Right lobe of liver (tissue), 6 donors: ENCODE results near the gene TJP3. TPM values are rescaled to one million over a fixed set of nuclear protein-coding genes. Genes with fewer than 3 reads are reported as not detected.

Experiments used
- ATAC-seq, 4 donors: fragments of 200-7000 bp; cut with Tn5 transposase; one replicate each; pipeline ENCODE4 v1.9.1; 2020; ENCODE audit warnings: mild to moderate bottlenecking in 4 of 4, moderate library complexity in 4 of 4
- DNase-seq, 3 donors: peaks; one replicate each; pipeline ENCODE4 v3.0.0-alpha.2; 2020
- H3K27ac ChIP-seq, 3 donors: fragments of 200-600 bp; one replicate each; pipeline ENCODE4 v1.8.0; 2022
- H3K27me3 ChIP-seq, 2 donors: fragments of 200-600 bp; one replicate each; pipeline ENCODE4 v1.8.0; 2022
- H3K36me3 ChIP-seq, 4 donors: fragments of 200-600 bp; sonication (generic) in 1 of 4; one replicate each; pipeline versions ENCODE4 v1.5.1 to v1.8.0; 2017 to 2022; ENCODE audit warnings: control low read depth in 1 of 4
- H3K4me1 ChIP-seq, 4 donors: fragments of 200-600 bp; sonication (generic) in 1 of 4; one replicate each; pipeline versions ENCODE4 v1.5.1 to v1.8.0; 2017 to 2022; ENCODE audit warnings: control low read depth in 1 of 4
- H3K4me3 ChIP-seq, 3 donors: fragments of 200-600 bp; one replicate each; pipeline ENCODE4 v1.8.0; 2022
- H3K9me3 ChIP-seq, 4 donors: fragments of 200-600 bp; sonication (generic) in 1 of 4; one replicate each; pipeline versions ENCODE4 v1.5.1 to v1.8.0; 2017 to 2022; ENCODE audit warnings: control low read depth in 1 of 4
- POLR2A ChIP-seq: fragments of 450-650 bp; IDR thresholded peaks from one replicate; pipeline ENCODE4 v1.6.1; 2017; ENCODE audit warnings: antibody characterized with exemption, mild to moderate bottlenecking
- WGBS: methylation state at CpG from one replicate; pipeline ENCODE4 v1.1.6; 2018; ENCODE audit warnings: low coverage, low lambda C conversion rate; ENCODE audit not compliant: insufficient coverage; ENCODE audit errors: missing lambda C conversion rate; 5-methylcytosine and 5-hydroxymethylcytosine counted together
- intact Hi-C, 2 donors: fragments of 100-400 bp; cut with DNase I; formaldehyde crosslinking; loops; one replicate each; pipeline versions ENCODE4 v1.11.2 to v1.14.1; 2022
- total RNA-seq, 6 experiments: library from RNA; depleted of rRNA in 2 of 6; stranded (reverse); fragments of >200 nt in 2 of 6; fragmentation: NEBNext Ultra II Directional in 3 of 6; extraction: Animal tissue kit (Norgen Biotek cat#: 25700) in 3 of 6; gene quantifications; one replicate each; pipeline versions ENCODE4 v1.1.0 to v1.2.4, GENCODE V29; 2016 to 2023
- TF ChIP-seq, protein P1 (sequence below), 4 donors: fragments of 200-600 bp in 3 of 4; fragments of 450-650 bp in 1 of 4; IDR thresholded peaks; one replicate each; pipeline versions ENCODE4 v1.5.1 to v1.8.0; 2016 to 2022; ENCODE audit warnings: antibody characterized with exemption in 4 of 4, mild to moderate bottlenecking in 2 of 4
- donor health status: DM: no; HTN: yes; CAD: no.
- donor health status: DM: no; HTN: no; CAD: no.
- donor health status: DM: no; HTN: no; CAD: no.
- donor health status: DM: no; HTN: yes; CAD: no.
- donor health status: DM: no; HTN: yes; CAD: no.

TJP3 gene
- total RNA-seq, 6 experiments from 2014 or later = 7.9 to 27.0 (median 16.5) TPM

DNA sequence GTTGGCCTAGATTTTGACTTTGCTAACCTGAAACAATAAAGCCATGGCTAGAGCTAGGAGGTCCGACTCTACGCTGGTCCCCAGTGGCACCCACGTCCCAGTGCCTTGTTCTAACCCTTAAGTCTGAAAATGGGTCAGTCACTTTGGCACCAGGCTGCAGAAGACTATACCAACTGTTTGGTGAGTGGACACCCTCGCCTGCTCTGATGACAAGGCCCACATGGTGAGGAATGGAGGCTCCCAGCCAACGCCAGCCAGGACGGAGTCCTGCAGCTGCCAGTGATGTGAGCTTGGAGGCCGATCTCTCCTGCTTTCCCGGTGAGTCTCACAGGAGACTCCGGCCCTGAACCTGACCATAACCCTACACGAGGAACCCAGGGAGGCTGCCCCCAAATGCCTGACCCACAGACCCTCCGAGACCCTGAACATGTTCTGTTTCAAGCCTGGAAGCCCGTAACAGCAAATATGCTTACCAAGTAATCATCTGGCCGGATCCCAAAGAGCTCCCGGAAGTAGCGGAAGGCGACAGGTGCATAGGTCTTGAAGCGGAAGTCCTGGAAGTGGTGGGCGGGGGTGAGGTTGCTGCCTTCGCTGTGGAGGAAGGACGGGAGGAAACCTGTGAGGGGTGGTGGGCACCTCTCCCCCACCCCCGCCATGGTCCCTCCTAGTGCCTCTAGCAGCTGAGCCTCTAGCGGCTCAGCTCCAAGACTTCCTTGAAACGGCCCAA lies 47.5 kb upstream of the TJP3 start:
- no peaks in the 10 kb centered on the region for H3K27me3 ChIP-seq
- 77% methylated on average over 9 of the region's 23 CpGs for WGBS
- no peaks in the 10 kb centered on the region for H3K9me3 ChIP-seq
- intact Hi-C loops = no loop called here
- no peak overlapping the region for H3K4me3 ChIP-seq
- peaks cover 0 to 26% (median 10%) of the 10 kb centered on the region in 4 donors for H3K4me1 ChIP-seq
- H3K27ac ChIP-seq = no peak overlapping the region
- H3K36me3 ChIP-seq = no peaks in the 10 kb centered on the region
- DNase-seq (no peak), ATAC-seq (no peak)
- no peak for TF ChIP-seq POLR2A
- TF ChIP-seq, protein P1, sequence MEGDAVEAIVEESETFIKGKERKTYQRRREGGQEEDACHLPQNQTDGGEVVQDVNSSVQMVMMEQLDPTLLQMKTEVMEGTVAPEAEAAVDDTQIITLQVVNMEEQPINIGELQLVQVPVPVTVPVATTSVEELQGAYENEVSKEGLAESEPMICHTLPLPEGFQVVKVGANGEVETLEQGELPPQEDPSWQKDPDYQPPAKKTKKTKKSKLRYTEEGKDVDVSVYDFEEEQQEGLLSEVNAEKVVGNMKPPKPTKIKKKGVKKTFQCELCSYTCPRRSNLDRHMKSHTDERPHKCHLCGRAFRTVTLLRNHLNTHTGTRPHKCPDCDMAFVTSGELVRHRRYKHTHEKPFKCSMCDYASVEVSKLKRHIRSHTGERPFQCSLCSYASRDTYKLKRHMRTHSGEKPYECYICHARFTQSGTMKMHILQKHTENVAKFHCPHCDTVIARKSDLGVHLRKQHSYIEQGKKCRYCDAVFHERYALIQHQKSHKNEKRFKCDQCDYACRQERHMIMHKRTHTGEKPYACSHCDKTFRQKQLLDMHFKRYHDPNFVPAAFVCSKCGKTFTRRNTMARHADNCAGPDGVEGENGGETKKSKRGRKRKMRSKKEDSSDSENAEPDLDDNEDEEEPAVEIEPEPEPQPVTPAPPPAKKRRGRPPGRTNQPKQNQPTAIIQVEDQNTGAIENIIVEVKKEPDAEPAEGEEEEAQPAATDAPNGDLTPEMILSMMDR (IDR thresholded peaks at IDR 0.05) = no peak

DNA sequence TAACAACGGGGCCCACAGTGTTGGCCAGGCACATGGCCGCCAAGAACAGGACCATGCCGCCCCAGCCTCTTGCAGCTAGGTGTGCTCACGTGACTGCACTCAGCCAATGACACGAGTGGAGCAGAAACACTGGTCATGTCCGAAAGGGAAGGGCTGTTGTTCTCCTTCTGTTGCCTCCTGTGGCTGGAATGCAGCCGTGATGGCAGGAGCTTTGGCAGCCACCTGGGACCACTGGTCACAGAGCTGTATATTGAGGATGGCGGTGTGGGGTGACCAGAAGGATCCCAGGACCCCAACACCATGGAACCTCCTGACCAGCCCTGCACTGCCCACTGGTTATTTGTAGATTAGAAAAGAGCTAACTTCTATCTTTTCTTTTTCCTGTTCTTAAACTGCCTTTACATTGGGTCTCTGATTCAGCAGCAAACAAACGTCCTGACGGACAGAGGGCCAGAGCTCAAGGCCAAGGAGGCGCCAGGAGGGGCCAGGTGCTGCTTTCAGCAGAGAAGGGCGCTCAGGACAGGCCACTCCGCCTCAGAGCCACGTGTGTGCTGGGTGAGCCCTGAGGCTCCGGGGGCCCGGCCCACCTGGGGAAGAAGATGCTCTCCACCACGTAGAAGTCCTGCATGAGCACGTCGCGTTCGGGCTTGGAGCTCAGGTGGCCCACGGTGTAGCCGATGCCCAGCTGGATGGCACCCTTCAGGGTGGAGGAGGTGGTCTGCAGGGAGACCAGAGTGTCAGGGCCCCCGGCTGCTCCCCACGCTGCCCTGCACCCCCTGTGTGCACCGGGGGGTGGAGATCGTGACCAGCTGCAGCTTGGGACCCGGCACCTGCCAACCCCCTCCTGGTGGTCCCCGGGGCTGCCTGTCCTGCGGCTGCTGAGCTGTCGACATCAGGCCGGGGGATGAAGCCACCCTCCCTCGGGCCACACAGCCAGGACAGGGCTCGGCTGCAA lies 46.6 kb upstream of the TJP3 start:
- ATAC-seq = no peak
- intact Hi-C loops = no loop called here
- 95% methylated on average over 15 of the region's 34 CpGs for WGBS

DNA sequence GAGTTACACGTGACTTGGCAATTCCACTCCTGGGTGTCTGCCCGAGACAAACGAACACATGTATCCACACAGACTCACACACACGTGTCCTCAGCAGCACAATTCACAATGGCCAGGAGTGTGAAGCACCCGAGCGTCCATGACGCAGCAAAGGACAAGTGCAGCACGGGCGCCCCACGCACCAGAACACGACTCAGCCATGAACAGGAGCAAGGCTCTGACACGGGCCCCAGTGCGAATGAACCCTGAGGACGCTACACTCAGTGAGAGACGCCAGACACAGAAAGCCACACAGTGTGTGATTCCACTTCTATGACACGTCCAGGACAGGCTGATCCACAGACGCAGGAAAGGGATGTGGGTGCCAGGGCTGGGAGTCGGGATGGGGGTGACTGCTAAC lies 44.3 kb upstream of the TJP3 start:
- no peak overlapping the region for H3K4me3 ChIP-seq
- no peaks in the 10 kb centered on the region for H3K27me3 ChIP-seq
- intact Hi-C loops = no loop called here
- TF ChIP-seq, protein P1 (IDR thresholded peaks at IDR 0.05) = no peak
- TF ChIP-seq POLR2A = no peak
- no peaks in the 10 kb centered on the region for H3K9me3 ChIP-seq
- no peak for ATAC-seq
- no peak overlapping the region for H3K27ac ChIP-seq
- no peaks in the 10 kb centered on the region for H3K36me3 ChIP-seq
- peaks cover 0 to 11% (median 2%) of the 10 kb centered on the region in 4 donors for H3K4me1 ChIP-seq
- DNase-seq = no peak
- 95% methylated on average over 16 of the region's 18 CpGs for WGBS

More for the DNA sequence above, 46.6 kb upstream of the TJP3 start:
- Histone ChIP-seq H3K4me3 (no peak overlapping the region), H3K9me3 (no peaks in the 10 kb centered on the region), H3K4me1 (peaks cover 0 to 26% (median 10%) of the 10 kb centered on the region in 4 donors), H3K27me3 (no peaks in the 10 kb centered on the region), H3K27ac (no peak overlapping the region), H3K36me3 (no peaks in the 10 kb centered on the region)
- no peak for DNase-seq
- TF ChIP-seq POLR2A = no peak
- TF ChIP-seq, protein P1 (IDR thresholded peaks at IDR 0.05) = no peak

DNA sequence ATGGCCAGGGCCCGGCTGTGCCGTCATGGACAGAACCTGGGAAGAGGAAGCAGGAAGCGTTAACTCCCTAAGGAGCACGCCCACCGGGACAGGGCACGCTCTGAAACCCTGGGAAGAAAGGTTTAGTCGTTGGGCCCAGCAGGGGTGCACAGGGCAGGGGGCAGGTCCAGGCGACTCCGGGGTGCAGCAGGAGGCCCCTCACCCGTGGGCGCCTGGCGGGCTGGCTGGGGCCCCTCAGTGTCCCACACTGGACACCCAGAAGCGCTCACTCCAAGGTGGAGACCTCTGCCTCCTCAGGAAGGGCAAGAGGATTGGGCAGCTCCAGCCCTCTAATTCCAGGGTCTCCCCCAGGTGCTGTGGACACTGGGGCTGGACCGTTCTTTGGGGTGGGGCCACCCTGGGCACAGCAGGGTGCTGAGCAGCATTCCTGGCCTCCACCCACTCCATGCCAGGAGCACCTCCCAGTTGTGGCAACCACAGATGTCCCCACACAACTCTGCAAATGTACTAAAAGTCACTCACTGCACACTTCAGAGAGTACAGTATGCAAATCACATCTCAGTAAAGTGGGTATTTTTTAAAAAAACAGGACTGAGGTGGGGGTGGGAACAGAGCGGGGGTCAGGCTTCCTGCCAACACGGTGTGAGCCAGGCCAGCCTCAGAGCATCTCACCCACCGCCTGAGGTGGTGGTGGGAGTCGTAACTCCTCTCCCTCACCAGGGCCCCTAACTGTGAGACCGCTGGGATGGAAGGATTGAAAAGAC lies 43.1 kb upstream of the TJP3 start:
- Histone ChIP-seq H3K27ac (no peak overlapping the region), H3K9me3 (no peaks in the 10 kb centered on the region), H3K36me3 (no peaks in the 10 kb centered on the region), H3K4me3 (no peak overlapping the region), H3K4me1 (no peaks in the 10 kb centered on the region), H3K27me3 (no peaks in the 10 kb centered on the region)
- intact Hi-C loops = loop anchor here (5.0 kb wide), 2 partner anchors 37 to 42 kb away; partner anchors contain the start of genes PIP5K1C (in 1 of the 2) and TJP3 (in 1 of the 2)
- ATAC-seq = no peak
- DNase-seq = no peak
- no peak for TF ChIP-seq POLR2A
- TF ChIP-seq, protein P1 (IDR thresholded peaks at IDR 0.05) = no peak
- WGBS = 0% methylated on average over 1 of the region's 19 CpGs
